ENCODE results near the gene SYNC.
"Not testable (repeated sequence)": the region's sequence is repeated elsewhere in the genome, so short reads cannot be mapped to it uniquely, and the experiment has no call there.

SYNC gene

DNA sequence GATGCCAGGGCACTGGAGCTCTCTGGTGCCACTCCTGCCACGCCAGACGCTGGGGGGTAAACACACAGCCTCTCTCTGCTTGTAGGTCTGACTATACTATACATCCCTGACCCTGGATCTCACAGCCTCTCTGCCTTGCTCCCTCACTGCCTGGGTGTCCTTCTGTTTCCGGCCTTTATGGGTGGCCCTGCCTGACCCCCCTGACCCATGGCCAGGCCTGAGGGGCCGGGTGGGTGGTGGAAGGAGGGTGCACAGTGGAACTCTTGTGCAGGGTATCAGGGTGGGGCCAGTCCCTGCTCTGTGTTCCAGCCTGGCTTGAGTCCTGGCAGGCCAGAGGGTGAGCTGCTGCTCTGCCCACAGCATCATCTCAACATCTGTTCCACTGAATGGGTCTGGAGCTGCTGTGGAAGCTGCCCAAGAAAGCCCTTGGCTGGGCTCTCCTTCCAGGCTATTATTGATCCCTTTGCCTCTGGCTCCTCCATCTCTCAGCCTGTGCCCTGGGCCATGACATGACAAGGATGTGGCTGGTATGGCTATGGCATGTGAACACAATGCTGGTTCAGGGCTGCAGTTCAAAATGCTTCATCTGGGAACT, 17.2 kb upstream of the SYNC start:
- no peak for DNase-seq

DNA sequence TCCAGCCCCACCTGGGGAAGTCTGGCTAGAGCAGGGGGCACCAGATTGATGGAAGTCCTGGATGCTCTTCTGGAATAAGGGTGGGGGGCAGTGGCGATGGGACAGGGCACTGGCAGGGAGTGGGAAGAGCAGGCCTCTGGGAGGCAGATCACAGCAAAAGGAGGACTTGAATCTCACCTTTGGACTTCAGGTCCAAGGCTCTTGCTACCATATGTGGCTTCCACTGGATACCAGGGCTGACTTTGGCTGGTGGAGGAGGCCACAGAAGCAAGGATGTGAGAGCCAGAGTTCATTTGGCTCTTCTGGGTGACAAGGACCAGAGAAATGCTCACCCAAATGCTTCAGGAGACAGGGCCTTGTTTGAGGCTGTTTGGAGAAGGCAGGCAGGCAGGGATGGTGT, 16.0 kb upstream of the SYNC start:
- DNase-seq = no peak

DNA sequence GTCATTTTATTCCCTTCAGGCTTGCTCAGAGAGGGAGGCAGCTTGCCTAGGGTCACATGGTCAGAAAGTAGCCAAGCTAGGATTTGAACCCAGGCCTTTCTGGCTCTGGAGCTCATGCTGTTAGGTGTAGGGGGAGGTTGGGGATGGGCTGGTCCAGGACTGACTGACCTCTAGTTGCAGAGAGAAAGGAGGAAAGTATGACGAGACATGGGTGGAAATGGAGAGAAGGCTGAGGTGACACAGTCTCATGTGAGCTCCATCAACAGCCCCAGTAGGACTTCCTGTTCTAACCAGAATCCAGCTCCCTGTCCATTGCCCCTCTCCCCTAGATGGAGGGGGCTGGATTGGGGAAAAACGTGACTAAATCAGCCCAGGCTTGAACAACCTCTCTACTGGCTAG, 15.5 kb upstream of the SYNC start:
- no peak for DNase-seq

DNA sequence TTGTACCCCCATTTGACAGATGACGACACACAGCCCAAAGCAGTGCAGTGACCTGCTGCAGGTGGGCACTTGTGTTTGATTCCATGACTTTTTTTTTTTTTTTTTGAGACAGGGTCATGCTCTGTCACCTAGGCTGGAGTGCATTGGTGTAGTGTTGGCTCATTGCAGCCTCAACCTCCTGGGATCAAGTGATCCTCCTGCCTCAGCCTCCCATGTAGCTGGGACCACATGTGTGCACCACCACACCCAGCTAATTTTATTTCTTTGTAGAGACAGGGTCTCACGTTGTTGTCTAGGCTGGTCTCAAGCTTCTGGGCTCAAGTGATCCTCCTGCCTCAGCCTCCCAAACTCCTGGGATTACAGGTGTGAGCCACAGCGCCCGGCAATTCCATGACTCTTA, 14.9 kb upstream of the SYNC start:
- no peak for DNase-seq

DNA sequence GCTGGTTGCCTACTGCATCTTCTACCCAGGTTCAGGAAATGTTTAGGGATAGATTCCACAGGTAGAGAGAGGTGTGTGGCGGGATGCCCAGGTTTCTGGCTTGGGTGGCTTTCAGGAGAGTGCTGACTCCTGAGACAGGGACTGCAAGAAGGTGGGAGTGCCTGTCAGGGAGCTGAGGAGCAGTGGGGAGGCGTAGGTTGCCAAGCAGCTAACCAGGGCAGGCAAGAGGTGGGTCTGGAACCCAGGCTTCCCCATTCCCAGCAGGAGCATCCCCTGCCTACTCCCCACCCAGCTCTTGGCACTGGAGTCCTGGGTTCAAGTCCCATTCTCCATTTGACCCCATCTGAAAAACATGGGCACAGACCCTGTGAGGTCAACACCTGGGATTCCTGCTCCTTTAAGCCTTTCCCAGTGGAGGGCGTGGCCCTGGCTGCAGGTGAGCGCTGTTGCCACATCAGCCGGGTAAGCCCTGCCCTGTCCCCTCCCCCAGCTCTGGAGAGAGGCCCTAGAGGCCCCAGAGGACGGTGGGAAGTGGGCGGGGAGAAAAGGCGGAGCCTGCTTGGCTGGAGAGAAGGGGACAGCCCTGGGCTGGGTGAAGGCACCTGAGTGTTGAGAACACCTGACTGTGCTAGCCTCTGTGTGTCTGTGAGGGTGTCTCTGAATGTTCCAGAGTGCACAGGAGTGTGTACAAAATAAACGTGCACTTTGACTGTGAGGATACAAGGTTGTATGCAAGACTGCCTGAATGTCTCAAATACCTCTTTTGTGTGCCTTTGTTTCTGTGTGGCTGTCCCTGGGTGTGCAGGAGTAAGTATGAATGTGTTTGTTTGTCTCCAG, 14.0 kb upstream of the SYNC start:
- DNase-seq = peak; percentile 69

DNA sequence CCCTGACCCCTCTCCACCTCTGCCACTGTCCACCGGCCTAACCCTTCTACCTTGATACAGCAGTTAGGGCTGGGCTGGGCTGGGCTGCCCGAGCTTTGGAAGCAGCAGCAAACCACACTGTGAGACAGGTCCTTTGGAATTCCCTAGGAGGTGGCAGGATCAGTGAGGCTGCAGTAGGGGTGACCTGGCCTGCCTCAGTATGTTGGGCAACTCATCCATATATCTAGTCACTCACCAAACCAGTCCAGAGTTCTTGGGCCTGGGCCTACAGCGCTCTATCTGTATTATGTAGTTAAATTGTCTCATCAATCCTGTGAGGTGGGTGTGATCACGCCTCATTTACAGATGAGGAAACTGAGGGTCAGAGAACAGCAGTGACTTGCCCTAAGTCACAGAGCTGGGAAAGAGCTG, 13.3 kb upstream of the SYNC start:
- no peak for DNase-seq

DNA sequence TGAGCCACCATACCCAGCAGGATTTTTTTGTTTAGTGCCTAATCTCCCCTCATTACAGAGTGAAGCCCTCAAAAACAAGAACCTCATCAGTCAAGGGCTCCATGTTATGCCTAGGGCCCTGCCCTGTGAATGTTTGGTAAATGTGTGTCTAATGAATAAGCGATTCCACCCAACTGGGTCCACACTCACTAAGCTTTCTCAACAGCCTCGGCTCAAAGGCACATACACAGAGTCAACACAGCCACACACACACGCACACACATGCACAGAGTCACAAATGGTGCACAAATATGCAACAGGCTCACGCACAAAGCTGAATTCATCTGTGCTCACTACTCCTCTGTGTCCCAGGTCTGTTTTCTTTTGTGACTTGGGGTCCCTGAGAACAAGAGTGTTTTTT, 11.7 kb upstream of the SYNC start:
- DNase-seq = no peak

DNA sequence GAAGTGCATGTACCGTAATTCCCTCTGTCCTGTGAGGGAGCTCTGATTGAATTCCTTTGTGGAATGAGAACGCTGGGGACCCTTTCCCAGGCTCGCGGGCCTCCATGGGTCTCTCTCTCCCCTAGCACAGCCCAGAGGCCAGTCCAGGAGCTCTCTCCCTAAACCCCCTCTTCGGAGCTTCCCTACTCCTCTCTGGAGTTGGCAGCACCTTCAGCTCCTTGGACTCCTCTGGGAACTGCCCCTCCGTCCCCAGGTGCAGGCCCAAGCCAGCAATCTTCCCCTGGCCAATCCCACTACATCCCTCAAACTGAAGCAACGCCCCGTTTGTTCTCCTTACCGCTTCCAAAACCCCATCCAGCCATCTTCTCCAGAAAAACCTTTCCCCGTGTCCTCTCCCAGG, 10.5 kb upstream of the SYNC start:
- DNase-seq = no peak

DNA sequence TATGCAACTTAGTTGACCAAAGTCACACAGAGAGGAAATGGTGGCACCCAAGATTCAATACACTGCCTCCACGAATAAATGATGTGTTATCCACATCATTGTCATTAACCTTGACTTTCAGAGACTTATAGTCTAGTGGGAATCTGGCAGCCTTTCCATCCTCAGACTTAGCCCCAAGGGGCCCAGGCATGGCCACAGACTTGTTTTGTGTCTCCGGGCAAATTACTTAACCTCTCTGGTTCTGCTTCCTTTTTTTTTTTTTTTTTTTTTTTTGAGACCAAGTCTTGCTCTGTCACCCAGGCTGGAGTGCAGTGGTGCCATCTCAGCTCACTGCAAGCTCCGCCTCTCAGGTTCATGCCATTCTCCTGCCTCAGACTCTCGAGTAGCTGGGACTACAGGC, 8.7 kb upstream of the SYNC start:
- not testable (repeated sequence) for DNase-seq

DNA sequence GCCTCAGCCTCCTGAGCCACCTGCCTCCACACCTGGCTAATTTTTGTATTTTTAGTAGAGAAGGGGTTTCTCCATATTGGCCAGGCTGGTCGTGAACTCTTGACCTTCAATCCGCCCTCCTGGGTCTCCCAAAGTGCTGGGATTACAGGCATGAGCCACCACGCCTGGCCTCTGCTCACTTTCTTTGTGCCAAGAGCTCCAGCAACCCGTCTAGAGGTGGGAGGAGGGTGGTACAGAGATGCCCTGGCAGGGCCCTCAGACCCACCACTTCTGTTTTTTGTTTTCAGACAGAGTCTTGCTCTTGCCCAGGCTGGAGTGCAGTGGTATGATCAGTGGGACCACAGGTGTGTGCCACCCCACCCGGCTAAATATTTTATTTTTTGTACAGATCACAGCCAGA, 6.9 kb upstream of the SYNC start:
- DNase-seq = no peak

DNA sequence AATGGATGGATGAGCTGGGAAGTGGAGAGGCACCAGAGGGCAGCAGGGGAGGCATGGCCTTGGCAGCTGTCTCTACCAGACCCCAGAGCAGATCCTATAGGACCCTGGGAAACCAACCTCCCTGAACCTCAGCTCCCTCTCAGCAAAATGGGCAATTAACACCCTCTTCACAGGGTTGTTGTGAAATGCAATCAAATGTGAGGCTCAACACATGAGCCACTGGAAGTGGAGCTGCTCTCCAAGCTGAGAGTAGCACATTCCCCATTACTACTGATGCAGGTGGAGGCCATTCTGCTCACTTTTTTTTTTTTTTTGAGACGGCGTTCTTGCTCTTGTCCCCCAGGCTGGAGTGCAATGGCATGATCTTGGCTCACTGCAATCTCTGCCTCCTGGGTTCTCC, 6.5 kb upstream of the SYNC start:
- no peak for DNase-seq

DNA sequence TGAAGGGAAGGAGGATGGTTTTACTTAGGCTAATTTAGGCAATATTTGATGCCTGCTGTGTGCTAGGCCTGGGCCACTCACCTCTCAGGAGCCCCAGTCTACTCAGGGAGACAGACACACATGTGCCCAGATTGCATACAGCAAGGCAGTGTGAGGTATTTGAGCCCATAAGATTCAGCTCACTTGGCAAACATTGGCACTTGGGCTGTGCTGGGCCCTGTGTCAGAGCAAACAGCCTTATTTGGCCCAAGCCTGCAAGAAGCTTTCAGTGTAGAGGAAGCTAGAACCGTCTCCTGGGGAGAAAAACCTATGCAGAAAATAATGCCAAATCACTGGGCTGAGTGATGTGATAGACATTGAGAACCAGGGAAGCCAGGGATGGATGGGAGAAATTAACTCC, 3.9 kb upstream of the SYNC start:
- no peak for DNase-seq

DNA sequence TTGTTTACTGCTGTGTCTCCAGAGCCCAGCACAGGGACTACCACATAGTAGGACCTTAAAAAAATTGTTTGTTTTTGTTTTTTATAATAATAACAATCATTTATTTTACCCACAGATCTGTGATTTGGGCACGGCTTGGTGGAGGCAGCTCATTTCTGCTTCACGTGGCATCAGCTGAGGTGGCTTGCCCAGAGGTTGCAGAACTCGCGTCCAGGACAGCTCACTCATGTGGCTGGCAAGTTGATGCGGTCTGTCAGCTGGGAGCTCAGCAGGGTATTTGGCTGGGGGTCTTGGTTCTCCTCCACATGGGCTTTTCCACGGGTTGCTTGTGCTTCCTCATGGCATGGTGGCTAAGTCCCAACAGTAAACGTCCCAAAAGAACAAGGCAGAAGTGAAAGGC, 2.9 kb upstream of the SYNC start:
- no peak for DNase-seq

DNA sequence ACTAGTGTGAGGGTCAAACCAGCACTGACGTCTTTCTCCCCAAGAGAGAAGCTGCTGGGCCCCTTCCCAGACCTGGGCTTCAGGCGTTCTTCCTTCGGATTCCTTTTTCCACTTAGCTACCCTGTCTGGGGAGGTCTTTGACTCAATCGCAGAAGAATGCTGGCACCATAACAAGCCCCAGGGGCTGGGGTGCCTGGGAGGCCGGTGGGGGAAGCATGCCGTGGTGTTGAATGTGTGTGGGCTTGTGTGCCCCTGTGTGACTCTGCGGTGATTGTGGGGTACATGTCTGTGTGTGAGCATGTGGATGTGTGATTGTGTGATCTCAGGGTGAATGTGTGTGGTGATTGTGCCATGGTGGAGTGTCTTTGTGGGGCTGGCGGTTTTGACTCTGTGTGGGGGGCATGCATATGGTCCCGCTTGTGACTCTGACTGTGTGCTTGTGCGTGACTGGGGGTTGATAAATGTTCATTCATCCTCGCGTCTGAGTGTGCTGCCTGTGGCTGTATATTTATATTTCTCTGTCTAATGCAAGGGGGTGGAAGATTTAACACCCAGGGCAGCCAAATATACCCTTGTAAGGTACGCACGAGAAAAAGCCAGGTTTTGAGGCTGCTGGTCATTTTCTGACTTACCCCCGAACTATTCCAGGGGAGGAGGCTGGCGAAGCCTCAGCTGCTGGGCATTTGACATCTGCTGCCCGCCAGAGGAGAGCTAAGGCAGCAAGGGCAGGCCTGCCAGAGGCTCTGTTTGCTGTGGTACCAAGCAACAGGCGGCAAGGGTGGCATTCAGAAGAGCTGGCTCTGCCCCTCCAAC, 1.1 kb upstream of the SYNC start:
- DNase-seq = no peak

DNA sequence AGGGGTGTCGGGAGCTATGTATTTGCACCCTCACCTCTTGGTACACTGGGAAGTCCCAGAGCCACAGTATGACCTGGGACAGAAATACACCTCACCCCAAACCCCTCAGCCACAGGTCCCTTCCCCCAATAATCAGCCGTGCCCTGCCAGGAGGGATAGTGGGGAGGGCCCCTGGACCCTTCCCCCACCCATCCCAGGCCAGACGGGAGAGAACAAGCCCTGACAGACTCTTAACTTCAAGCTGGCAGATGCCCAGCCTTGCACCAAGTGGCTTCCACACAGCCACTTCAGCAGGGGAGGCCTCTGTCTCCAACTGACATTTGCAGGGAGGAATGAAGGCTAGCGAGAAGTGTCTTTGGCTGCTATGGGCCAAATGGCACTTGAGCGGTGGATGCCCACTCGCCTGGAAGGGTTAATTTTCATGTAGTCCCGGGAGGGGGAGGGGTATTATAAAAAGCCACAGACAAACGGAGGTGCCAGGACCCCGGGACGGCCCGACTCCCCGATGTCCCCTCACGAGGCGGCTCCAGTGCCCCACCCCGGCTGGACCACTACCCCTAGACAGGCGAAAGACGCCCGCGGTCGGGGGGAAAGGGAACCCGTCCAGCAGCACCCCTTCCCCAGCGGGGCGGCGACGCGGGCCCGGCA, 495 bp downstream of the SYNC start:
- DNase-seq = no peak

DNA sequence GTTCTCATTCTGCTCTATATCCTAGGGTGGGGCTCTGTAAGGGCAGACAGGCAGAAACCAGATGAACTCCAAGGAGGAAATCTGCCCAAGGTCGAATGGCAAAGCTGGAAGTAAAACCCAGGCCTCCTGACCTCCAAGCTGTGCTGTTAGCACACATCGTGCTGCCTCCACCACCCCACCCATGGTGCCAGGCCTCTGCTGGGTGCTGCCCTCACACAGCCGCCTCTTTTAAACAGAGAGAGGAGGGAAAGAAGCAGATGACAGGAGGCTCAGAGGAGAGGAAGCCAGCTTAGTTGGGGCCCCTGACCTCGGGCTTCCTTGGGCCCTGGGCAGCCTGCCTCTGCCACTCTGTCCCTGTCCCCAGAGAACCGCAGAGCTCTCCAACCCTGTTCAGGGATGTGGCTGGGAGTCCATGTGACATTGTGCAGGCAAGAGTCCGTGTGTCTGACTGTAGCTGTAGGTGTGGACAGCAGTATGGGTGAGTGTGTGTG, 1.1 kb downstream of the SYNC start:
- DNase-seq = no peak

DNA sequence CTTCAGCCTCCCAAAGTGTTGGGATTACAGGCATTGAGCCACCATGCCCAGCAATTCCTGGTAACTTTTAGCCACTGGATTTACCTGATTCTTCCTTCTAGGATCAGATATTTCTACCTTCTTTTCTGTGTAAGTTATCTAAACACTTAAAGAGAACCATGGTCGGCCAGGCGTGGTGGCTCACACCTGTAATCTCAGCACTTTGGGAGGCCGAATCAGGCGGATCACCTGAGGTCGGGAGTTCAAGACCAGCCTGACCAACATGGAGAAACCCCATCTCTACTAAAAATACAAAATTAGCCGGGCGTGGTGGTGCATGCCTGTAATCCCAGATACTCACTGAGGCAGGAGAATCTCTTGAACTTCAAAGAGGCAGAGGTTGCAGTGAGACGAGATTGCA, 5.6 kb downstream of the SYNC start:
- DNase-seq = not testable (repeated sequence)

DNA sequence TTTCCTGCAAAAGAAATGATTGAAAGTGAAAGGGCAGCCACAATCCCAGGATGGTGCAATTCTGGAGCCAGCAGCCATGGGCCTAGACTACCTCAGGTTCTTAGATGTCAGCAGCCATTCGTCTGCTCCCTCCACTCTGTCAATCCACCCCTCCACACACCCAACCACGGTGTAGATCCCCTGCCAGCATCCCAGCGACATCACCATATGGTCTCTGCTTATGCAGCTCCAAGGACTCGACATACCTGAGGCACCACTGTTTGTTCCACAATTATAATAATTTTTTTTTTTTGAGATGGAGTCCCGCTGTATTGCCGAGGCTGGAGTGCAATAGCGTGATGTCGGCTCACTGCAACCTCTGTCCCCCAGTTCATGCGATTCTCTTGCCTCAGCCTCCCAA, 6.5 kb downstream of the SYNC start:
- no peak for DNase-seq

DNA sequence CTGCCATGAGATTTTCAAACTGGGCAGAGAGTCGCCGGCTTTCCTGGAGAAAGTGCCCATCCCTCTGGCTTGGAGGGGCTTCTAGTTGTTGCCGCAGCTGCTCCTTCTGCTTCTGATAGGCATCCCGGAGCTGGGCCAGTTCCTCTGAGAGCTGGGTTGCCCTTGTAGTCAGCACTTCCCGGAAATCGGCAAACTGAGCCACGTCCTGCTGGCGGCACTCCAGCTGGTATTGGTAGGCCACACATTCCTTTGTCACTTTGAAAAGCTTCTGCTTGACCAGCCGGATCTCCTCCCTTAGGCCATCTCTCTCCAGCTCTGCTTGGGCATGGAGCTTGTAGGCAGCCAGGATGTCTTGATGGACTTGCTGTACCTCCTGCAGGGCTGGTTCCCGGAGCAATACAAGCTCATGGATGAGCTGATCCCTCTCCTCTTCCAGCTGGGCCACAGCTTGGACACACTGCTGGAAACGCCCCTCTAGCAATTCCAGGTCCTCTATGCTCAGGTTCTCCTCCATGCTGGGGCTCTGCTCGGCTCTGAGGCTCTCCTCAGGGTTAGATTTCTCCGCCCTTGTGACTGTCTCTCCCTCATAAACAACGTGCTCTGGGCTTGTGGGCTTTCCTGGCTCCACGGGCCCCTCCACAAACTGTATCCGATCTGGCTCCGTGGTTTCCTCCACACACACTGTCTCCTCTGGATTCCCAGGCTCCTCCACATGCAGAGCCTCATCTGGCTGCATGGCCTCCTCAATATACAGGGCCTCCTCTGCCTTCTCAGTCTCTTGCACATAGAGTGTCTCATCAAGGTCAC, 7.3 kb downstream of the SYNC start:
- no peak for DNase-seq

DNA sequence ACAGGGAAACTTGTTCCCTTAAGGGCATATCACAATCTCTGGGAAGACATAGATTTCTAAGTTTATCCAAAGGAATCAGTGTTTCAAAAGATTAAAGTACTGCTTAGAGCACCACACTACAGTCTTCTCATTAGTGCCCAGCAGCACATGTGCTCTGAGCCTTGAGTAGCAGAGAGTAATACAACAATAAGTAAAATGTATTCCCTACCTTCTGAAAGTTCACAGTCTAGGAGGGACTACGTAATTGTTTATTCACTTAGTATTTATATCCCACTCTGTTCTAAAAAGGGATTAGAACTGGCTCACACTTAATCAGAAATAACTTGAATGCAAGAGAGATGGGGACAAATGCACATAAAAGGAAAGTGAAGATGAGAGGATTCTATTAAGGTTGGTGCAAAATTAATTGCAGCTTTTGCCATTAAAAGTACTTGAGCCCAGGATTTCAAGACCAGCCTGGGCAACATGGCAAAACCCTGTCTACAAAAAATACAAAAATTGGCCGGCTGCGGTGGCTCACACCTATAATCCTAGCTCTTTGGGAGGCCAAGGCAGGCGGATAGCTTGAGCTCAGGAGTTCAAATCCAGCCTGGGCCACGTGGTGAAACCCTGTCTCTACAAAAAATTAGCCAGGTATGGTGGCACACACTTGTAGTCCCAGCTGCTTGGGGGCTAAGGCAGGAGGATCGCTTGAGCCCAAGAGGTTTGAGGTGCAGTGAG, 9.0 kb downstream of the SYNC start:
- DNase-seq = no peak

DNA sequence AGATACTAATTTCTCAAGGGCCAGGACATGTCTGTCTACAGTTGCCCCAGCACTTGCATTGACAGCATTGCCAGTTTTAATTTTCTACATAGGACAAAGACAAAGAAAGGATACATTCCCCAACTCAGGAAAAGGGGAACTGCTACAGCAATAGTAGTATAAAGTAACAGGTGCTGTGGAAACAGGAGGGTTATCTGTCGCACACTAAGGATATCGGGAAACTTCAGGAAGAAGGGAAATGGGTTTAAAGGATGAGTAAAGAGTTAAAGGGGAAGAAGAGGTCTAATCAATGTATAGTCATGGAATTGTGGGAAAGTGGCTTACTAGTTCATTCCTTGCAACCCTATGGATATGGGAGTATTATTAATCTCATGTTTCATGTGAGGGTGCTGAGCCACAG, 16.2 kb downstream of the SYNC start:
- DNase-seq = no peak

DNA sequence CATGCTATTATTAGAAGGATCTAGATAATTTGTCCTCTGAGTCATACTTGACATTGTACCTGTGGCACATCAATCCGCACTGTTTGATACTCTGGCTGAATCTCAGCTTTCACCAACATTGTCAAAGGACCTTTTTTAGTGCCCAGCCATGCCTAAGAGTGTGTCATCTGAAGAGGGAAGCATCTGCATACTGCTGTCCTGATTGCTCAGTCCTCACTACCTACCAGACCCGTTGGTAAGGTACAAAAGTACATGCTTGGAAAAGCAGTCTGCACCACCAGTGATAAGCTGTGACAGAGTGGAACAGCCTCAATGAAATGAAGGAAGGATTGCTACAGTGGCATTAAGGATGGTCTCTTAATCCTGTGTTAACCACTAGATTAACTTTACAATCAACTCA, 17.1 kb downstream of the SYNC start:
- no peak for DNase-seq
